Measurements from ENCODE around the gene FCHSD2. TPM values are rescaled to one million over a fixed set of nuclear protein-coding genes. Genes with fewer than 3 reads are reported as not detected.

FCHSD2 gene
- total and polyA plus RNA-seq, 2 of the 8 experiments (the other 6 are each of a cell fraction or from before 2014, with no cell fraction given): 4.1 to 7.8 TPM

DNA sequence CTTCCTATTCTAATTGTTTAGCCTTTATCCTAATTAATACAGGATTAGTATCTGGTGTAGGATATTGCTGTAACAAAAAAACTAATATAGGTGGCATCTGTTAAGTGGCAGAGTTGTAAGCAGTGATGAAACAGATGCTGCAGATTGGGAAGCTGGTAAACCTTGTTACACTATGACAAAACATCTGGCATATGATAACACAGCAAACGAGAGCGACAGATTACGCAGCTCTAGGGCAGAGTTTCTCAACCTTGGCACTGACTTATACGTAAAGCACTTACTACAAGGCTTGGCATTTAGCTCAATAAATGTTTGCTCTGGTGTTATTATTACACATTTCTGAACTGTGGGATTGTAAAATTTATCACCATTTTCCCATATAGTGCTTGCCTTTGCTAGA, 190.9 kb downstream of the FCHSD2 start (continued):
- TF ChIP-seq, protein P1, sequence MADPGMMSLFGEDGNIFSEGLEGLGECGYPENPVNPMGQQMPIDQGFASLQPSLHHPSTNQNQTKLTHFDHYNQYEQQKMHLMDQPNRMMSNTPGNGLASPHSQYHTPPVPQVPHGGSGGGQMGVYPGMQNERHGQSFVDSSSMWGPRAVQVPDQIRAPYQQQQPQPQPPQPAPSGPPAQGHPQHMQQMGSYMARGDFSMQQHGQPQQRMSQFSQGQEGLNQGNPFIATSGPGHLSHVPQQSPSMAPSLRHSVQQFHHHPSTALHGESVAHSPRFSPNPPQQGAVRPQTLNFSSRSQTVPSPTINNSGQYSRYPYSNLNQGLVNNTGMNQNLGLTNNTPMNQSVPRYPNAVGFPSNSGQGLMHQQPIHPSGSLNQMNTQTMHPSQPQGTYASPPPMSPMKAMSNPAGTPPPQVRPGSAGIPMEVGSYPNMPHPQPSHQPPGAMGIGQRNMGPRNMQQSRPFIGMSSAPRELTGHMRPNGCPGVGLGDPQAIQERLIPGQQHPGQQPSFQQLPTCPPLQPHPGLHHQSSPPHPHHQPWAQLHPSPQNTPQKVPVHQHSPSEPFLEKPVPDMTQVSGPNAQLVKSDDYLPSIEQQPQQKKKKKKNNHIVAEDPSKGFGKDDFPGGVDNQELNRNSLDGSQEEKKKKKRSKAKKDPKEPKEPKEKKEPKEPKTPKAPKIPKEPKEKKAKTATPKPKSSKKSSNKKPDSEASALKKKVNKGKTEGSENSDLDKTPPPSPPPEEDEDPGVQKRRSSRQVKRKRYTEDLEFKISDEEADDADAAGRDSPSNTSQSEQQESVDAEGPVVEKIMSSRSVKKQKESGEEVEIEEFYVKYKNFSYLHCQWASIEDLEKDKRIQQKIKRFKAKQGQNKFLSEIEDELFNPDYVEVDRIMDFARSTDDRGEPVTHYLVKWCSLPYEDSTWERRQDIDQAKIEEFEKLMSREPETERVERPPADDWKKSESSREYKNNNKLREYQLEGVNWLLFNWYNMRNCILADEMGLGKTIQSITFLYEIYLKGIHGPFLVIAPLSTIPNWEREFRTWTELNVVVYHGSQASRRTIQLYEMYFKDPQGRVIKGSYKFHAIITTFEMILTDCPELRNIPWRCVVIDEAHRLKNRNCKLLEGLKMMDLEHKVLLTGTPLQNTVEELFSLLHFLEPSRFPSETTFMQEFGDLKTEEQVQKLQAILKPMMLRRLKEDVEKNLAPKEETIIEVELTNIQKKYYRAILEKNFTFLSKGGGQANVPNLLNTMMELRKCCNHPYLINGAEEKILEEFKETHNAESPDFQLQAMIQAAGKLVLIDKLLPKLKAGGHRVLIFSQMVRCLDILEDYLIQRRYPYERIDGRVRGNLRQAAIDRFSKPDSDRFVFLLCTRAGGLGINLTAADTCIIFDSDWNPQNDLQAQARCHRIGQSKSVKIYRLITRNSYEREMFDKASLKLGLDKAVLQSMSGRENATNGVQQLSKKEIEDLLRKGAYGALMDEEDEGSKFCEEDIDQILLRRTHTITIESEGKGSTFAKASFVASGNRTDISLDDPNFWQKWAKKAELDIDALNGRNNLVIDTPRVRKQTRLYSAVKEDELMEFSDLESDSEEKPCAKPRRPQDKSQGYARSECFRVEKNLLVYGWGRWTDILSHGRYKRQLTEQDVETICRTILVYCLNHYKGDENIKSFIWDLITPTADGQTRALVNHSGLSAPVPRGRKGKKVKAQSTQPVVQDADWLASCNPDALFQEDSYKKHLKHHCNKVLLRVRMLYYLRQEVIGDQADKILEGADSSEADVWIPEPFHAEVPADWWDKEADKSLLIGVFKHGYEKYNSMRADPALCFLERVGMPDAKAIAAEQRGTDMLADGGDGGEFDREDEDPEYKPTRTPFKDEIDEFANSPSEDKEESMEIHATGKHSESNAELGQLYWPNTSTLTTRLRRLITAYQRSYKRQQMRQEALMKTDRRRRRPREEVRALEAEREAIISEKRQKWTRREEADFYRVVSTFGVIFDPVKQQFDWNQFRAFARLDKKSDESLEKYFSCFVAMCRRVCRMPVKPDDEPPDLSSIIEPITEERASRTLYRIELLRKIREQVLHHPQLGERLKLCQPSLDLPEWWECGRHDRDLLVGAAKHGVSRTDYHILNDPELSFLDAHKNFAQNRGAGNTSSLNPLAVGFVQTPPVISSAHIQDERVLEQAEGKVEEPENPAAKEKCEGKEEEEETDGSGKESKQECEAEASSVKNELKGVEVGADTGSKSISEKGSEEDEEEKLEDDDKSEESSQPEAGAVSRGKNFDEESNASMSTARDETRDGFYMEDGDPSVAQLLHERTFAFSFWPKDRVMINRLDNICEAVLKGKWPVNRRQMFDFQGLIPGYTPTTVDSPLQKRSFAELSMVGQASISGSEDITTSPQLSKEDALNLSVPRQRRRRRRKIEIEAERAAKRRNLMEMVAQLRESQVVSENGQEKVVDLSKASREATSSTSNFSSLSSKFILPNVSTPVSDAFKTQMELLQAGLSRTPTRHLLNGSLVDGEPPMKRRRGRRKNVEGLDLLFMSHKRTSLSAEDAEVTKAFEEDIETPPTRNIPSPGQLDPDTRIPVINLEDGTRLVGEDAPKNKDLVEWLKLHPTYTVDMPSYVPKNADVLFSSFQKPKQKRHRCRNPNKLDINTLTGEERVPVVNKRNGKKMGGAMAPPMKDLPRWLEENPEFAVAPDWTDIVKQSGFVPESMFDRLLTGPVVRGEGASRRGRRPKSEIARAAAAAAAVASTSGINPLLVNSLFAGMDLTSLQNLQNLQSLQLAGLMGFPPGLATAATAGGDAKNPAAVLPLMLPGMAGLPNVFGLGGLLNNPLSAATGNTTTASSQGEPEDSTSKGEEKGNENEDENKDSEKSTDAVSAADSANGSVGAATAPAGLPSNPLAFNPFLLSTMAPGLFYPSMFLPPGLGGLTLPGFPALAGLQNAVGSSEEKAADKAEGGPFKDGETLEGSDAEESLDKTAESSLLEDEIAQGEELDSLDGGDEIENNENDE (IDR thresholded peaks at IDR 0.05; ENCODE audit: insufficient replicate concordance, low read length): no peak
- TF ChIP-seq TBP (IDR thresholded peaks at IDR 0.05; ENCODE audit: low read depth, low read length): no peak
- TF ChIP-seq FOSL1 (IDR thresholded peaks at IDR 0.05; ENCODE audit: insufficient read depth, low read depth, low read length): no peak
- TF ChIP-seq BCL11A (IDR thresholded peaks at IDR 0.05; ENCODE audit: low read depth in 2 of 2, low read length in 2 of 2): no peak
- TF ChIP-seq BACH1 (IDR thresholded peaks at IDR 0.05; ENCODE audit: low read length): no peak
- TF ChIP-seq, protein P2, sequence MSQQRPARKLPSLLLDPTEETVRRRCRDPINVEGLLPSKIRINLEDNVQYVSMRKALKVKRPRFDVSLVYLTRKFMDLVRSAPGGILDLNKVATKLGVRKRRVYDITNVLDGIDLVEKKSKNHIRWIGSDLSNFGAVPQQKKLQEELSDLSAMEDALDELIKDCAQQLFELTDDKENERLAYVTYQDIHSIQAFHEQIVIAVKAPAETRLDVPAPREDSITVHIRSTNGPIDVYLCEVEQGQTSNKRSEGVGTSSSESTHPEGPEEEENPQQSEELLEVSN (IDR thresholded peaks at IDR 0.05): no peak
- no peak for TF ChIP-seq ASH2L (IDR thresholded peaks at IDR 0.05; ENCODE audit: low read length)
- TF ChIP-seq, protein P3, sequence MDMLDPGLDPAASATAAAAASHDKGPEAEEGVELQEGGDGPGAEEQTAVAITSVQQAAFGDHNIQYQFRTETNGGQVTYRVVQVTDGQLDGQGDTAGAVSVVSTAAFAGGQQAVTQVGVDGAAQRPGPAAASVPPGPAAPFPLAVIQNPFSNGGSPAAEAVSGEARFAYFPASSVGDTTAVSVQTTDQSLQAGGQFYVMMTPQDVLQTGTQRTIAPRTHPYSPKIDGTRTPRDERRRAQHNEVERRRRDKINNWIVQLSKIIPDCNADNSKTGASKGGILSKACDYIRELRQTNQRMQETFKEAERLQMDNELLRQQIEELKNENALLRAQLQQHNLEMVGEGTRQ (IDR thresholded peaks at IDR 0.05; ENCODE audit: low read length): no peak
- TF ChIP-seq RXRA (IDR thresholded peaks at IDR 0.05; ENCODE audit: insufficient read depth, low read depth, low read length): no peak
